ENCODE results near the gene SOX6. TPM values are rescaled to one million over a fixed set of nuclear protein-coding genes. Genes with fewer than 3 reads are reported as not detected.

Gene SOX6
- total RNA-seq, 1 donor from 2014 or later: 13.2 TPM

- H3K4me2 ChIP-seq (ENCODE audit: low read length): no peak overlapping the region
- H3K9ac ChIP-seq (ENCODE audit: low read length): no peak overlapping the region
- no peaks in the 10 kb centered on the region for H3K4me1 ChIP-seq (ENCODE audit: insufficient read depth, low read length)
- H2AFZ ChIP-seq (ENCODE audit: low read depth, low read length): no peak overlapping the region
- Mint-ChIP-seq H3K4me1 (ENCODE audit: low read depth, unreplicated experiment) (no peaks in the 10 kb centered on the region), H3K27me3 (ENCODE audit: low read depth, unreplicated experiment) (no peaks in the 10 kb centered on the region), H3K27ac (ENCODE audit: unreplicated experiment) (no peak overlapping the region), H3K9me3 (ENCODE audit: unreplicated experiment) (no peaks in the 10 kb centered on the region), H3K36me3 (ENCODE audit: low read depth, unreplicated experiment) (no peaks in the 10 kb centered on the region), H3K4me3 (ENCODE audit: unreplicated experiment) (no peak overlapping the region)
- TF ChIP-seq CTCF (IDR thresholded peaks at IDR 0.05; ENCODE audit: insufficient read depth, low read depth, low read length) (no peak), EZH2 (IDR thresholded peaks at IDR 0.05; ENCODE audit: insufficient read depth, low read length) (no peak)
- no peaks in the 10 kb centered on the region for H3K27me3 ChIP-seq (ENCODE audit: insufficient read depth, low read length)
- H4K20me1 ChIP-seq (ENCODE audit: insufficient read depth, low read length): no peaks in the 10 kb centered on the region
- no peaks in the 10 kb centered on the region for H3K79me2 ChIP-seq (ENCODE audit: insufficient read depth, low read length)
- H3K4me3 ChIP-seq (ENCODE audit: insufficient read depth, low read depth, low read length): no peak overlapping the region
- no peaks in the 10 kb centered on the region for H3K9me3 ChIP-seq (ENCODE audit: insufficient read depth, low read depth, low read length)
- no peak overlapping the region for H3K27ac ChIP-seq (ENCODE audit: low read depth, low read length)
- H3K36me3 ChIP-seq (ENCODE audit: insufficient read depth, low read length): no peaks in the 10 kb centered on the region
- no peak for FAIRE-seq
- DNase-seq (ENCODE audit: low read depth): no peak
Observed at GRCh38 chr11:16036218-16036617, 320.1 kb downstream of the SOX6 start.

GRCh38 chr11:16034074-16034473 is 322.3 kb downstream of the SOX6 start:
- Histone ChIP-seq H3K27ac (ENCODE audit: low read depth, low read length) (no peak overlapping the region), H3K4me2 (ENCODE audit: low read length) (no peak overlapping the region), H3K9ac (ENCODE audit: low read length) (no peak overlapping the region), H3K4me1 (ENCODE audit: insufficient read depth, low read length) (no peaks in the 10 kb centered on the region), H3K36me3 (ENCODE audit: insufficient read depth, low read length) (no peaks in the 10 kb centered on the region), H2AFZ (ENCODE audit: low read depth, low read length) (no peak overlapping the region), H4K20me1 (ENCODE audit: insufficient read depth, low read length) (no peaks in the 10 kb centered on the region), H3K9me3 (ENCODE audit: insufficient read depth, low read depth, low read length) (no peaks in the 10 kb centered on the region), H3K79me2 (ENCODE audit: insufficient read depth, low read length) (no peaks in the 10 kb centered on the region), H3K4me3 (ENCODE audit: insufficient read depth, low read depth, low read length) (no peak overlapping the region), H3K27me3 (ENCODE audit: insufficient read depth, low read length) (no peaks in the 10 kb centered on the region)
- no peak for TF ChIP-seq CTCF (IDR thresholded peaks at IDR 0.05; ENCODE audit: insufficient read depth, low read depth, low read length)
- TF ChIP-seq EZH2 (IDR thresholded peaks at IDR 0.05; ENCODE audit: insufficient read depth, low read length): no peak
- Mint-ChIP-seq H3K36me3 (ENCODE audit: low read depth, unreplicated experiment) (no peaks in the 10 kb centered on the region), H3K9me3 (ENCODE audit: unreplicated experiment) (no peaks in the 10 kb centered on the region), H3K27me3 (ENCODE audit: low read depth, unreplicated experiment) (no peaks in the 10 kb centered on the region), H3K4me3 (ENCODE audit: unreplicated experiment) (no peak overlapping the region), H3K27ac (ENCODE audit: unreplicated experiment) (no peak overlapping the region), H3K4me1 (ENCODE audit: low read depth, unreplicated experiment) (peaks cover 3% of the 10 kb centered on the region)
- DNase-seq (ENCODE audit: low read depth): no peak
- no peak for FAIRE-seq

GRCh38 chr11:16032974-16033373 is 323.4 kb downstream of the SOX6 start:
- H3K4me3 Mint-ChIP-seq (ENCODE audit: unreplicated experiment): no peak overlapping the region
- Histone ChIP-seq H3K4me3 (ENCODE audit: insufficient read depth, low read depth, low read length) (no peak overlapping the region), H3K9ac (ENCODE audit: low read length) (no peak overlapping the region), H3K36me3 (ENCODE audit: insufficient read depth, low read length) (no peaks in the 10 kb centered on the region), H3K9me3 (ENCODE audit: insufficient read depth, low read depth, low read length) (no peaks in the 10 kb centered on the region), H3K79me2 (ENCODE audit: insufficient read depth, low read length) (no peaks in the 10 kb centered on the region), H2AFZ (ENCODE audit: low read depth, low read length) (no peak overlapping the region), H3K27ac (ENCODE audit: low read depth, low read length) (no peak overlapping the region), H3K27me3 (ENCODE audit: insufficient read depth, low read length) (no peaks in the 10 kb centered on the region), H3K4me2 (ENCODE audit: low read length) (no peak overlapping the region), H3K4me1 (ENCODE audit: insufficient read depth, low read length) (no peaks in the 10 kb centered on the region), H4K20me1 (ENCODE audit: insufficient read depth, low read length) (no peaks in the 10 kb centered on the region)
- H3K4me1 Mint-ChIP-seq (ENCODE audit: low read depth, unreplicated experiment): peaks cover 10% of the 10 kb centered on the region
- H3K27ac Mint-ChIP-seq (ENCODE audit: unreplicated experiment): no peak overlapping the region
- no peaks in the 10 kb centered on the region for H3K27me3 Mint-ChIP-seq (ENCODE audit: low read depth, unreplicated experiment)
- FAIRE-seq: no peak
- TF ChIP-seq EZH2 (IDR thresholded peaks at IDR 0.05; ENCODE audit: insufficient read depth, low read length): no peak
- no peak for TF ChIP-seq CTCF (IDR thresholded peaks at IDR 0.05; ENCODE audit: insufficient read depth, low read depth, low read length)
- no peak for DNase-seq (ENCODE audit: low read depth)
- H3K9me3 Mint-ChIP-seq (ENCODE audit: unreplicated experiment): no peaks in the 10 kb centered on the region
- H3K36me3 Mint-ChIP-seq (ENCODE audit: low read depth, unreplicated experiment): no peaks in the 10 kb centered on the region

Data from astrocyte (in vitro differentiated cells and primary cell).